HL-60 (cell line): ENCODE measurements around the gene RABGAP1L.

Experiments used
- DNase-seq, 2 experiments: peaks; one replicate each; pipeline ENCODE4 v3.0.0-alpha.2; 2010 to 2020; ENCODE audit warnings: low read depth in 1 of 2, low spot score in 1 of 2
- H3K27ac ChIP-seq: fragments of 250-450 bp; sonication (Bioruptor Pico); replicated peaks from 2 replicates; pipeline ENCODE4 v1.5.1; 2020; ENCODE audit warnings: mild to moderate bottlenecking, moderate library complexity
- H3K27me3 ChIP-seq: fragments of 250-450 bp; sonication (Bioruptor Pico); 2 replicates; pipeline ENCODE4 v1.5.1; 2021; ENCODE audit warnings: mild to moderate bottlenecking, moderate library complexity; ENCODE audit not compliant: insufficient read depth, poor library complexity, severe bottlenecking
- H3K4me3 ChIP-seq: replicated peaks from 2 replicates; pipeline ENCODE4 v1.5.1; 2011; ENCODE audit warnings: mild to moderate bottlenecking, control low read depth, low read length; ENCODE audit not compliant: insufficient read depth
- CTCF ChIP-seq: IDR thresholded peaks from one replicate; pipeline ENCODE4 v1.5.1; 2011; ENCODE audit warnings: low read length, control low read depth, inconsistent platforms; ENCODE audit not compliant: insufficient read depth
- GABPA ChIP-seq: IDR thresholded peaks from 2 replicates; pipeline ENCODE4 v1.6.1; 2012; ENCODE audit warnings: low read depth
- POLR2AphosphoS5 ChIP-seq: IDR thresholded peaks from 2 replicates; pipeline ENCODE4 v1.6.1; 2012; ENCODE audit warnings: low read depth
- REST ChIP-seq: IDR thresholded peaks from 2 replicates; pipeline ENCODE4 v1.6.1; 2012; ENCODE audit warnings: low read depth; ENCODE audit not compliant: insufficient replicate concordance
- SPI1 ChIP-seq: IDR thresholded peaks from 2 replicates; pipeline ENCODE4 v1.6.1; 2012; ENCODE audit warnings: low read depth, mild to moderate bottlenecking, borderline replicate concordance

The RABGAP1L gene

GRCh38 chr1:174971466-174971865 is 812.1 kb downstream of the RABGAP1L start:
- DNase-seq: no peak
- TF ChIP-seq CTCF (no peak), SPI1 (no peak), REST (no peak), POLR2AphosphoS5 (no peak), GABPA (no peak)
- H3K27me3 ChIP-seq: no peaks in the 10 kb centered on the region
- no peak overlapping the region for H3K4me3 ChIP-seq
- H3K27ac ChIP-seq: no peak overlapping the region

GRCh38 chr1:174971902-174972301 is 812.6 kb downstream of the RABGAP1L start:
- Histone ChIP-seq H3K27ac (no peak overlapping the region), H3K4me3 (no peak overlapping the region), H3K27me3 (no peaks in the 10 kb centered on the region)
- DNase-seq: no peak
- TF ChIP-seq REST: no peak
- TF ChIP-seq SPI1: no peak
- TF ChIP-seq POLR2AphosphoS5: no peak
- TF ChIP-seq CTCF: no peak
- TF ChIP-seq GABPA: no peak

- Histone ChIP-seq H3K4me3 (no peak overlapping the region), H3K27me3 (no peaks in the 10 kb centered on the region), H3K27ac (no peak overlapping the region)
- DNase-seq: no peak
- no peak for TF ChIP-seq CTCF
Measured at GRCh38 chr1:174974711-174975119, 815.4 kb downstream of the RABGAP1L start.

- no peak for DNase-seq
- H3K4me3 ChIP-seq: no peak overlapping the region
- H3K27me3 ChIP-seq: no peaks in the 10 kb centered on the region
- TF ChIP-seq POLR2AphosphoS5: no peak
- TF ChIP-seq CTCF: no peak
- no peak for TF ChIP-seq SPI1
- TF ChIP-seq GABPA: no peak
- TF ChIP-seq REST: no peak
- H3K27ac ChIP-seq: no peak overlapping the region
Measured at GRCh38 chr1:174975764-174976163, 816.4 kb downstream of the RABGAP1L start.
